ENCODE measurements around the gene HIVEP3. TPM values are rescaled to one million over a fixed set of nuclear protein-coding genes. Genes with fewer than 3 reads are reported as not detected.

Gene HIVEP3
- polyA plus RNA-seq, 1 of the 3 experiments (the other 2 are of a cell fraction), result 6.4 TPM

DNA sequence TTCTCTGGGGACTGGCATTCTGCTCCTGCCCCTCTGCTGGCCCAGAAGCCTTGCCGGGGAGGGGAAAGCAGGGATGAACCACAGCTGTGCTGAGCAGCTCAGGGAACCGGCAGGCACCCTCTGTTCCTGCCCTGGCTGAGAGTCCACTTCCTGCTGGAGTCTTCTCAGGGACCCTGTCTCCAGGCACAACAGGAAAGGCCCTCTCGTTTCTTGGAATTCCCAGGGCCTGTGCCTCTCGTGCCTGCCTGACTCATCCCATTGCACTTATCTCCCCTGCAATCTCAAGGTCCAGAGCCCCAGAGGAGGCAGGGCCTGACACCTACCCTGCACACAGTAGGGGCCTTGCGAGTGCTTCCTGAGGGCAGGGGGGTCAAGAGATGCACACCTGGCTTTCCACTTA is 433.1 kb downstream of the HIVEP3 start (continued):
- no peak for TF ChIP-seq POLR2AphosphoS5 (IDR thresholded peaks at IDR 0.05; ENCODE audit: low read depth, low read length)
- no peak for TF ChIP-seq GABPA (IDR thresholded peaks at IDR 0.05; ENCODE audit: low read depth)
- TF ChIP-seq TAF1 (IDR thresholded peaks at IDR 0.05; ENCODE audit: borderline replicate concordance, low read depth, low read length), result no peak
- peak; percentile 47; the same call in 1 of the 2 replicates for TF ChIP-seq TEAD4 (IDR thresholded peaks at IDR 0.05; ENCODE audit: borderline replicate concordance, insufficient read depth)
- TF ChIP-seq TCF12 (IDR thresholded peaks at IDR 0.05), result peak; percentile 76
- no peak for TF ChIP-seq GATA2 (CRISPR knock-in tag; IDR thresholded peaks at IDR 0.05)
- peak; percentile 82 for TF ChIP-seq FOSL2 (IDR thresholded peaks at IDR 0.05; ENCODE audit: borderline replicate concordance, low read depth)
- peak; percentile 57; the same call in 1 of the 2 replicates for TF ChIP-seq ZBTB33 (IDR thresholded peaks at IDR 0.05; ENCODE audit: borderline replicate concordance, low read depth)

DNA sequence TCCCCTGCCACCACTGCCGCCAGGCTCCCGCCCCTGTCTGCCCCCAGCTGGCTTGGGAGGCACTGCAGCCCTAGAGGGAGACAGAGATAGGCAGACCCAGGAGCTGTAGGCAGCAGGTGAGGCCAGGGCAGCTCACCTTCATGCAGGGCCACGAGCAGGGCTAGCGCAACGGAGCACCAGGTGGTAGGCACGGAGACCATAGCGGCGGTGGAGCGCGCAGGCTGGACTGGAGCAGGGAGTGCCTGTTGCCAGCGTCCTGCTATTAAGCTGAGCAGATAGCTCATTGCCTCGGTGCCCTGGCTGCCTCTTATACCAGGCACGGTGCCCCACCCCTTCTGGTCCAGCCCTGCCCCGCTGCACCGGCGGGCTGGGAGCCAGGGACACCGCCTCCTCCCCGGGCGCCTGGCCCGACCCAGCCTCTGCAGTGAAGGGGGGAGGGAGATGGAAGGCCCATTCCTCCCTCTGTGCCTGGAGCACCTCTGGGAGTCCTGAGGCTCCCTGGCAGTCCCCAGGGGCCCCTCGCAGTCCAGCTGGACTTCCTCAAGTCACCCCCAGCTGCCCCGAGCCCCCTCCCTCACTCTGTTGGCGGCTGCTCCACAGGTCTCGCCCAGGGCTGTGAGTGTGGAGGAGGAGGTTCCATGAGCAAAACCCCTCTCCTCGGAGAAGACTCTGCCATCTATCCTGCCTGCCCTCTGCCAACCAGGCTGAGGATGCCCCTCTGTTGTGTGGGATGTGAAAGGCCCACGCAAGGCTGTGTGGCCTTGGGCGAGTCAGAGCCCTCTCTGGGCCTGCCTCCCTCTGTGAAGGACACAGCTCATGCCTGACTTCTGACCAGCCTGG is 434.1 kb downstream of the HIVEP3 start, which contains the start of gene EDN2:
TSS of gene EDN2 (minus strand) at position 282 of the 840 bp plus-strand sequence. CDS start at position 200, 82 bp downstream.
- Histone ChIP-seq H3K9me2 (no peaks in the 10 kb centered on the region), H3K9me3 (no peaks in the 10 kb centered on the region), H3K9ac (peak within 1 kb of the TSS; percentile 39; the same call in 1 of the 2 replicates), H3K4me2 (peak within 1 kb of the TSS; percentile 55), H3K27ac (ENCODE audit: low read depth in 2 of 2, low read length in 1 of 2) (peak within 1 kb of the TSS; percentile 70 to 87), H3K27me3 (ENCODE audit: insufficient read depth) (no peaks in the 10 kb centered on the region), H3K4me3 (ENCODE audit: low read depth in 2 of 2, low read length in 1 of 2) (no peak within 1 kb of the TSS), H3F3A (replicated peaks; ENCODE audit: insufficient read depth) (peaks cover 17% of the 10 kb centered on the region), H4K20me1 (ENCODE audit: insufficient read depth) (no peaks in the 10 kb centered on the region), H2AFZ (ENCODE audit: low read depth) (no peak within 1 kb of the TSS), H3K4me1 (ENCODE audit: control insufficient read depth in 1 of 2, insufficient read depth in 2 of 2, low read depth in 1 of 2, low read length in 1 of 2) (peaks cover 60 to 63% of the 10 kb centered on the region in 2 experiments), H3K79me2 (ENCODE audit: insufficient read depth) (0 out of 2 replicates have a peak, but pooled peaks cover 2% of the 10 kb centered on the region), H3K36me3 (replicated peaks in 1 of 2; ENCODE audit: control insufficient read depth in 1 of 2, insufficient read depth in 2 of 2, low read length in 1 of 2) (no peaks in the 10 kb centered on the region)
- 87% methylated on average over 10 of the region's 27 CpGs for WGBS (ENCODE audit: low lambda C conversion rate)
- DNase-seq, result peak; percentile 76
- ChIA-PET POLR2A (interaction anchor here (0.6 kb wide), 1 partner anchor 22 kb away, joined by 3 read pairs; no protein-coding TSS in a partner anchor), CTCF (interaction anchor here (0.8 to 11.2 kb wide), 15 partner anchors 9 to 127 kb away, joined by 3 to 93 read pairs (median 5); partner anchors contain the start of gene FOXO6)
- TF ChIP-seq, protein P1, sequence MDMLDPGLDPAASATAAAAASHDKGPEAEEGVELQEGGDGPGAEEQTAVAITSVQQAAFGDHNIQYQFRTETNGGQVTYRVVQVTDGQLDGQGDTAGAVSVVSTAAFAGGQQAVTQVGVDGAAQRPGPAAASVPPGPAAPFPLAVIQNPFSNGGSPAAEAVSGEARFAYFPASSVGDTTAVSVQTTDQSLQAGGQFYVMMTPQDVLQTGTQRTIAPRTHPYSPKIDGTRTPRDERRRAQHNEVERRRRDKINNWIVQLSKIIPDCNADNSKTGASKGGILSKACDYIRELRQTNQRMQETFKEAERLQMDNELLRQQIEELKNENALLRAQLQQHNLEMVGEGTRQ (IDR thresholded peaks at IDR 0.05; ENCODE audit: borderline replicate concordance, low read depth, low read length), result no peak
- TF ChIP-seq EZH2phosphoT487 (IDR thresholded peaks at IDR 0.05; ENCODE audit: borderline replicate concordance, low read depth) (no peak), FOXM1 (IDR thresholded peaks at IDR 0.05; ENCODE audit: low read depth) (no peak), CHD2 (IDR thresholded peaks at IDR 0.05; ENCODE audit: low read length, partially characterized antibody) (no peak), RFX5 (IDR thresholded peaks at IDR 0.05; ENCODE audit: low read length) (no peak), SMC3 (IDR thresholded peaks at IDR 0.05; ENCODE audit: low read depth, low read length) (peak; percentile 14; the same call in 1 of the 2 replicates), RXRA (IDR thresholded peaks at IDR 0.05; ENCODE audit: borderline replicate concordance, low read depth) (no peak), GABPA (IDR thresholded peaks at IDR 0.05; ENCODE audit: low read depth) (no peak), TCF12 (IDR thresholded peaks at IDR 0.05) (no peak), GATA2 (CRISPR knock-in tag; IDR thresholded peaks at IDR 0.05) (no peak), ELF1 (IDR thresholded peaks at IDR 0.05) (no peak), MEF2A (IDR thresholded peaks at IDR 0.05; ENCODE audit: borderline replicate concordance, low read depth) (no peak), CTCF (IDR thresholded peaks at IDR 0.05) (peak; percentile 30), RAD21 (IDR thresholded peaks at IDR 0.05; ENCODE audit: low read length) (peak; percentile 28), FOSL2 (IDR thresholded peaks at IDR 0.05; ENCODE audit: borderline replicate concordance, low read depth) (no peak)
- TF ChIP-seq, protein P2, sequence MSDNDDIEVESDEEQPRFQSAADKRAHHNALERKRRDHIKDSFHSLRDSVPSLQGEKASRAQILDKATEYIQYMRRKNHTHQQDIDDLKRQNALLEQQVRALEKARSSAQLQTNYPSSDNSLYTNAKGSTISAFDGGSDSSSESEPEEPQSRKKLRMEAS (IDR thresholded peaks at IDR 0.05; ENCODE audit: low read depth), result no peak
